Measurements from ENCODE around the gene NAT14. TPM values are rescaled to one million over a fixed set of nuclear protein-coding genes. Genes with fewer than 3 reads are reported as not detected.

Gene NAT14
- polyA plus RNA-seq, 1 donor from 2014 or later, result 129 TPM

- Histone ChIP-seq H4K20me1 (ENCODE audit: insufficient read depth) (no peaks in the 10 kb centered on the region), H3K27me3 (ENCODE audit: insufficient read depth, low read depth, low read length) (no peaks in the 10 kb centered on the region), H2AFZ (ENCODE audit: low read depth, low read length) (no peak overlapping the region), H3K9ac (ENCODE audit: low read length) (peak overlapping the region; percentile 95), H3F3A (ENCODE audit: insufficient read depth, low read length, poor library complexity, severe bottlenecking) (no peaks in the 10 kb centered on the region), H3K79me2 (replicated peaks; ENCODE audit: insufficient read depth, low read length) (peaks cover 14% of the 10 kb centered on the region), H3K36me3 (ENCODE audit: insufficient read depth, low read length) (no peaks in the 10 kb centered on the region), H3K27ac (ENCODE audit: low read length) (peak overlapping the region; percentile 87), H3K4me2 (ENCODE audit: low read length) (peak overlapping the region; percentile 88), H3K4me3 (ENCODE audit: low read length) (peak overlapping the region; percentile 90), H3K9me2 (ENCODE audit: insufficient read depth, low read length) (no peaks in the 10 kb centered on the region), H3K9me3 (ENCODE audit: low read length) (no peaks in the 10 kb centered on the region)
- no peak for TF ChIP-seq SMC3 (conservative IDR thresholded peaks at IDR 0.05; ENCODE audit: poor library complexity)
- TF ChIP-seq EP300 (conservative IDR thresholded peaks at IDR 0.05; ENCODE audit: poor library complexity, severe bottlenecking), result no peak
- TF ChIP-seq EZH2 (IDR thresholded peaks at IDR 0.05; ENCODE audit: borderline replicate concordance, insufficient read depth, low read length, poor library complexity, severe bottlenecking), result no peak
- TF ChIP-seq CTCF (IDR thresholded peaks at IDR 0.05; ENCODE audit: poor library complexity, severe bottlenecking), result no peak
- TF ChIP-seq, protein P1, sequence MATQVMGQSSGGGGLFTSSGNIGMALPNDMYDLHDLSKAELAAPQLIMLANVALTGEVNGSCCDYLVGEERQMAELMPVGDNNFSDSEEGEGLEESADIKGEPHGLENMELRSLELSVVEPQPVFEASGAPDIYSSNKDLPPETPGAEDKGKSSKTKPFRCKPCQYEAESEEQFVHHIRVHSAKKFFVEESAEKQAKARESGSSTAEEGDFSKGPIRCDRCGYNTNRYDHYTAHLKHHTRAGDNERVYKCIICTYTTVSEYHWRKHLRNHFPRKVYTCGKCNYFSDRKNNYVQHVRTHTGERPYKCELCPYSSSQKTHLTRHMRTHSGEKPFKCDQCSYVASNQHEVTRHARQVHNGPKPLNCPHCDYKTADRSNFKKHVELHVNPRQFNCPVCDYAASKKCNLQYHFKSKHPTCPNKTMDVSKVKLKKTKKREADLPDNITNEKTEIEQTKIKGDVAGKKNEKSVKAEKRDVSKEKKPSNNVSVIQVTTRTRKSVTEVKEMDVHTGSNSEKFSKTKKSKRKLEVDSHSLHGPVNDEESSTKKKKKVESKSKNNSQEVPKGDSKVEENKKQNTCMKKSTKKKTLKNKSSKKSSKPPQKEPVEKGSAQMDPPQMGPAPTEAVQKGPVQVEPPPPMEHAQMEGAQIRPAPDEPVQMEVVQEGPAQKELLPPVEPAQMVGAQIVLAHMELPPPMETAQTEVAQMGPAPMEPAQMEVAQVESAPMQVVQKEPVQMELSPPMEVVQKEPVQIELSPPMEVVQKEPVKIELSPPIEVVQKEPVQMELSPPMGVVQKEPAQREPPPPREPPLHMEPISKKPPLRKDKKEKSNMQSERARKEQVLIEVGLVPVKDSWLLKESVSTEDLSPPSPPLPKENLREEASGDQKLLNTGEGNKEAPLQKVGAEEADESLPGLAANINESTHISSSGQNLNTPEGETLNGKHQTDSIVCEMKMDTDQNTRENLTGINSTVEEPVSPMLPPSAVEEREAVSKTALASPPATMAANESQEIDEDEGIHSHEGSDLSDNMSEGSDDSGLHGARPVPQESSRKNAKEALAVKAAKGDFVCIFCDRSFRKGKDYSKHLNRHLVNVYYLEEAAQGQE (IDR thresholded peaks at IDR 0.05; ENCODE audit: borderline replicate concordance), result no peak
- no peak for TF ChIP-seq TAF1 (IDR thresholded peaks at IDR 0.05; ENCODE audit: low read depth)
- TF ChIP-seq POLR2AphosphoS5 (IDR thresholded peaks at IDR 0.05), result no peak
- TF ChIP-seq RAD21 (conservative IDR thresholded peaks at IDR 0.05), result no peak
- no peak for TF ChIP-seq MXI1 (conservative IDR thresholded peaks at IDR 0.05; ENCODE audit: poor library complexity, severe bottlenecking)
Observed at GRCh38 chr19:55486043-55486970, 1.3 kb downstream of the NAT14 start.

DNA sequence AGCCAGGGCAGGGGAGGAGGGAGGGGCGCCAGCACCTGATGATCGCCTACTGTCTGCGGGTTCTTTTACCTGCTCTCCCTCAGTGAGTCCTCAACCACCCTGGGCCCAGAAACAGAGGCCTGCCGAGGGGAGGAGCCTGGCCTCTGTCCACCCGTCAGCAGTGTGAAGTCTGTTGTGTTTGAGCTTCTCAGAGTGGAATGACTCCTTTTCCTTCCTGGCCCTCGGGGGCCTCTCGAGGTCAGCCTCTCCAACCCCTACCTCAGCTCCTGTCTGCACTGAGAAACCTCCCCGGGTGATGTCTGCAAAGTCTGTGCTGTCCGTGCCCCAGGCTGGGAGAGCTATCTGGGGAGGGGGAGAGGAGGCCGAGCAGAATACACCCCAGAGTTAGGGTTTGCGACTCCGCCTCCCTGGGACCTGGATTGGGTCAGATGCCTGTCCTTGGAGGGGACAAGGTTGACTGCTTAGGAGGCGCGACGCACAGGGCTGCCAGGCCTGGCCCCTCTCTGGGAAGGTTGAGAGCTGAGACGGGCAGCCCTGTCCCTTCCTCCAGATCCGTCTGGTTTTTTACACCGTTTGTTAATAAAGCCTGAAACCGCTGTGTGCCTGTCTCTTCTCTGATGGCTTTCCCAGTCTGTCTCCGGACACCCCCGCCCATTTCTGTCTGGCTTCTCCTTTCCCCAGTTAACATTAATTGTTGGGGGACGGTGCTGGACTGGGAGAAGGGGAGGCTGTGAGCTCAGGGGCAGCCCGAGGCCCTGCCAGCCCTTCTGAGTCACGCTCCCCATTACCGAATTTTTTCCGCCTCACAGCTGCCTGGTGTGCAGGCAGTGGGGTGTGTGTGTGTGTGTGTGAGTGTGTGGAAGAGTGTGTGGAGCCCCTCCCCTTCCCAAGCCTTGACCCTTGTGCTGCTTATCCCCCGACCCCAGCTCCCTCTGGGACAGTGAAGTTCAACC lies 2.3 kb downstream of the NAT14 start:
- Histone ChIP-seq H3K9me3 (ENCODE audit: low read length) (no peaks in the 10 kb centered on the region), H4K20me1 (ENCODE audit: insufficient read depth) (no peaks in the 10 kb centered on the region), H3K79me2 (replicated peaks; ENCODE audit: insufficient read depth, low read length) (peaks cover 14% of the 10 kb centered on the region), H2AFZ (ENCODE audit: low read depth, low read length) (no peak overlapping the region), H3K4me3 (ENCODE audit: low read length) (peak overlapping the region; percentile 47), H3K36me3 (ENCODE audit: insufficient read depth, low read length) (no peaks in the 10 kb centered on the region), H3K9me2 (ENCODE audit: insufficient read depth, low read length) (no peaks in the 10 kb centered on the region), H3K27ac (ENCODE audit: low read length) (no peak overlapping the region), H3K9ac (ENCODE audit: low read length) (peak overlapping the region; percentile 95), H3F3A (ENCODE audit: insufficient read depth, low read length, poor library complexity, severe bottlenecking) (no peaks in the 10 kb centered on the region), H3K4me2 (ENCODE audit: low read length) (no peak overlapping the region), H3K27me3 (ENCODE audit: insufficient read depth, low read depth, low read length) (no peaks in the 10 kb centered on the region)
- TF ChIP-seq, protein P1 (IDR thresholded peaks at IDR 0.05; ENCODE audit: borderline replicate concordance), result no peak
- TF ChIP-seq TAF1 (IDR thresholded peaks at IDR 0.05; ENCODE audit: low read depth) (no peak), MXI1 (conservative IDR thresholded peaks at IDR 0.05; ENCODE audit: poor library complexity, severe bottlenecking) (no peak), RAD21 (conservative IDR thresholded peaks at IDR 0.05) (no peak), EZH2 (IDR thresholded peaks at IDR 0.05; ENCODE audit: borderline replicate concordance, insufficient read depth, low read length, poor library complexity, severe bottlenecking) (no peak), EP300 (conservative IDR thresholded peaks at IDR 0.05; ENCODE audit: poor library complexity, severe bottlenecking) (no peak), POLR2AphosphoS5 (IDR thresholded peaks at IDR 0.05) (no peak), CTCF (IDR thresholded peaks at IDR 0.05; ENCODE audit: poor library complexity, severe bottlenecking) (no peak), SMC3 (conservative IDR thresholded peaks at IDR 0.05; ENCODE audit: poor library complexity) (no peak)

Data from neural cell (in vitro differentiated cells).